CD4-positive, alpha-beta T cell (primary cell): ENCODE results near the gene GPR162. TPM values are rescaled to one million over a fixed set of nuclear protein-coding genes. Genes with fewer than 3 reads are reported as not detected.

ENCODE experiments used
- ATAC-seq: fragments of 200-7000 bp; cut with Tn5 transposase; one replicate; pipeline ENCODE4 v1.10.0; 2022; ENCODE audit warnings: mild to moderate bottlenecking; ENCODE audit not compliant: poor library complexity
- CTCF ChIA-PET: fragments of 350-600 bp; sonication (Branson Sonifier 250); formaldehyde crosslinking; loops from one replicate; lab custom pipeline; 2021; ENCODE audit warnings: antibody characterized with exemption, inconsistent platforms; lab: Charles Lee
- POLR2A ChIA-PET: fragments of 350-600 bp; sonication (Branson Sonifier 250); formaldehyde crosslinking; loops from one replicate; lab custom pipeline; 2021; ENCODE audit warnings: antibody characterized with exemption, inconsistent platforms; lab: Charles Lee
- DNase-seq, 14 experiments: peaks; one replicate each; pipeline ENCODE4 v3.0.0-alpha.2; 2013 to 2020; ENCODE audit warnings: mixed read lengths in 2 of 14
- H3K27ac ChIP-seq, 2 donors: one replicate each; pipeline versions ENCODE4 v1.5.1 to v1.7.0; 2013; ENCODE audit warnings: low read length in 2 of 2, low read depth in 1 of 2, mild to moderate bottlenecking in 1 of 2
- H3K27me3 ChIP-seq, 2 experiments: 1 replicate in 1 of 2; 2 replicates in 1 of 2; pipeline versions ENCODE4 v1.6.1 to v1.7.0; 2013; ENCODE audit warnings: low read length in 2 of 2, control low read depth in 1 of 2, mild to moderate bottlenecking in 1 of 2, moderate library complexity in 1 of 2; ENCODE audit not compliant: insufficient read depth in 2 of 2, control insufficient read depth in 1 of 2
- H3K36me3 ChIP-seq: one replicate; pipeline ENCODE4 v1.6.1; 2013; ENCODE audit warnings: low read length, control low read depth; ENCODE audit not compliant: insufficient read depth
- H3K4me1 ChIP-seq: one replicate; pipeline ENCODE4 v1.6.1; 2013; ENCODE audit warnings: low read length, control low read depth; ENCODE audit not compliant: insufficient read depth
- H3K4me3 ChIP-seq: one replicate; pipeline ENCODE4 v1.5.1; 2013; ENCODE audit warnings: mild to moderate bottlenecking, low read length, moderate library complexity
- H3K9me3 ChIP-seq, 2 experiments: 1 replicate in 1 of 2; 2 replicates in 1 of 2; pipeline versions ENCODE4 v1.6.1 to v1.7.0; 2013; ENCODE audit warnings: low read length in 2 of 2, mild to moderate bottlenecking in 2 of 2, control low read depth in 1 of 2, moderate library complexity in 1 of 2; ENCODE audit not compliant: control insufficient read depth in 1 of 2, insufficient read depth in 1 of 2
- H3K27ac Mint-ChIP-seq: one replicate; pipeline ENCODE4 v1.8.0; 2020; ENCODE audit warnings: mixed read lengths
- H3K27me3 Mint-ChIP-seq: one replicate; pipeline ENCODE4 v1.8.0; 2021; ENCODE audit warnings: mixed read lengths
- H3K36me3 Mint-ChIP-seq: one replicate; pipeline ENCODE4 v1.8.0; 2021; ENCODE audit warnings: low read depth, mixed read lengths
- H3K4me1 Mint-ChIP-seq: one replicate; pipeline ENCODE4 v1.8.0; 2021; ENCODE audit warnings: low read depth, mixed read lengths
- H3K4me3 Mint-ChIP-seq: one replicate; pipeline ENCODE4 v1.8.0; 2020; ENCODE audit warnings: mild to moderate bottlenecking, mixed read lengths
- H3K9me3 Mint-ChIP-seq: one replicate; pipeline ENCODE4 v1.8.0; 2020; ENCODE audit warnings: mixed read lengths
- CTCF ChIP-seq: fragments of 200-600 bp; IDR thresholded peaks from one replicate; pipeline ENCODE4 v1.8.0; 2022; ENCODE audit warnings: antibody characterized with exemption, mild to moderate bottlenecking
- intact Hi-C, 2 experiments: fragments of 100-400 bp; cut with DNase I in 1 of 2; cut with micrococcal nuclease in 1 of 2; formaldehyde crosslinking; loops; one replicate each; pipeline versions ENCODE4 v1.15.1 to v1.9.0; 2023 to 2025; cut with DNase I, micrococcal nuclease
- total RNA-seq, 174 experiments: library from RNA in 2 of 174; stranded (reverse) in 2 of 174; gene quantifications; one replicate each; pipeline ENCODE4 v1.2.3 and lab custom pipeline; 2021 to 2026

Gene GPR162
- total RNA-seq, 2 experiments from 2014 or later, result not detected

GRCh38 chr12:6843118-6843902 lies 21.7 kb downstream of the GPR162 start:
- no peaks in the 10 kb centered on the region for H3K27me3 ChIP-seq

GRCh38 chr12:6845395-6845794 lies 23.8 kb downstream of the GPR162 start:
- no peaks in the 10 kb centered on the region for H3K27me3 Mint-ChIP-seq
- H3K9me3 Mint-ChIP-seq, result no peaks in the 10 kb centered on the region
- CTCF ChIA-PET, result interaction anchor here (1.2 kb wide), 1 partner anchor 27 kb away, joined by 3 read pairs; no protein-coding TSS in a partner anchor
- H3K27ac Mint-ChIP-seq, result no peak overlapping the region
- Histone ChIP-seq H3K4me3 (no peak overlapping the region), H3K27me3 (no peaks in the 10 kb centered on the region), H3K4me1 (peaks cover 4% of the 10 kb centered on the region), H3K36me3 (no peaks in the 10 kb centered on the region), H3K9me3 (no peaks in the 10 kb centered on the region), H3K27ac (no peak overlapping the region)
- intact Hi-C loops, result no loop called here
- no peak for TF ChIP-seq CTCF
- H3K4me1 Mint-ChIP-seq, result no peaks in the 10 kb centered on the region
- H3K4me3 Mint-ChIP-seq, result no peak overlapping the region
- POLR2A ChIA-PET, result no interaction called here
- no peaks in the 10 kb centered on the region for H3K36me3 Mint-ChIP-seq
- DNase-seq (no peak), ATAC-seq (no peak)

More at GRCh38 chr12:6843118-6843902, 21.7 kb downstream of the GPR162 start:
- Mint-ChIP-seq H3K27ac (no peak overlapping the region), H3K4me1 (no peaks in the 10 kb centered on the region), H3K27me3 (no peaks in the 10 kb centered on the region), H3K4me3 (no peak overlapping the region), H3K9me3 (no peaks in the 10 kb centered on the region), H3K36me3 (no peaks in the 10 kb centered on the region)
- DNase-seq (no peak), ATAC-seq (no peak)
- ChIA-PET CTCF (interaction anchor here (0.7 kb wide), 1 partner anchor 241 kb away, joined by 3 read pairs; no protein-coding TSS in a partner anchor), POLR2A (no interaction called here)
- intact Hi-C loops, result no loop called here
- no peaks in the 10 kb centered on the region for H3K36me3 ChIP-seq
- no peaks in the 10 kb centered on the region for H3K4me1 ChIP-seq
- TF ChIP-seq CTCF, result no peak
- no peak overlapping the region for H3K27ac ChIP-seq
- no peak overlapping the region for H3K4me3 ChIP-seq
- H3K9me3 ChIP-seq, result no peaks in the 10 kb centered on the region

GRCh38 chr12:6846316-6846869 lies 24.8 kb downstream of the GPR162 start:
- Histone ChIP-seq H3K27ac (no peak overlapping the region), H3K27me3 (no peaks in the 10 kb centered on the region), H3K4me1 (peaks cover 14% of the 10 kb centered on the region), H3K4me3 (no peak overlapping the region), H3K36me3 (no peaks in the 10 kb centered on the region), H3K9me3 (no peaks in the 10 kb centered on the region)
- no peaks in the 10 kb centered on the region for H3K9me3 Mint-ChIP-seq
- no peak for DNase-seq
- no peak overlapping the region for H3K4me3 Mint-ChIP-seq
- CTCF ChIA-PET, result interaction anchor here (1.2 kb wide), 1 partner anchor 26 kb away, joined by 3 read pairs; no protein-coding TSS in a partner anchor
- POLR2A ChIA-PET, result no interaction called here
- no peak overlapping the region for H3K27ac Mint-ChIP-seq
- no peaks in the 10 kb centered on the region for H3K27me3 Mint-ChIP-seq
- ATAC-seq, result no peak
- intact Hi-C loops, result no loop called here
- no peak for TF ChIP-seq CTCF
- peaks cover 1% of the 10 kb centered on the region for H3K36me3 Mint-ChIP-seq
- H3K4me1 Mint-ChIP-seq, result peaks cover 5% of the 10 kb centered on the region
